GM12891 (cell line): ENCODE data around the gene NCS1.

ENCODE experiments used
- DNase-seq: peaks from one replicate; pipeline ENCODE4 v3.0.0; 2011; ENCODE audit warnings: low spot score; ENCODE audit not compliant: insufficient read length
- FAIRE-seq: peaks from 2 replicates; lab custom pipeline; 2011; peaks lifted over from hg19 to GRCh38; lab: Jason Lieb, UNC
- PAX5 ChIP-seq: IDR thresholded peaks from 2 replicates; pipeline ENCODE4 v1.6.1; 2011; ENCODE audit warnings: low read length, moderate library complexity, mild to moderate bottlenecking; ENCODE audit not compliant: insufficient read depth, severe bottlenecking
- POLR2A ChIP-seq: IDR thresholded peaks from 2 replicates; pipeline ENCODE4 v1.6.1; 2011; ENCODE audit warnings: low read depth, low read length, control low read depth
- POLR2AphosphoS5 ChIP-seq: IDR thresholded peaks from 2 replicates; pipeline ENCODE4 v1.6.1; 2011; ENCODE audit warnings: low read depth, low read length, control low read depth
- POU2F2 ChIP-seq: IDR thresholded peaks from 2 replicates; pipeline ENCODE4 v1.6.1; 2011; ENCODE audit warnings: low read depth, mild to moderate bottlenecking, control low read depth, low read length, moderate library complexity
- SPI1 ChIP-seq: IDR thresholded peaks from 2 replicates; pipeline ENCODE4 v1.6.1; 2011; ENCODE audit warnings: low read depth, low read length, control low read depth
- TAF1 ChIP-seq: IDR thresholded peaks from 2 replicates; pipeline ENCODE4 v1.6.1; 2011; ENCODE audit warnings: low read depth, low read length, control low read depth

The NCS1 gene

DNA sequence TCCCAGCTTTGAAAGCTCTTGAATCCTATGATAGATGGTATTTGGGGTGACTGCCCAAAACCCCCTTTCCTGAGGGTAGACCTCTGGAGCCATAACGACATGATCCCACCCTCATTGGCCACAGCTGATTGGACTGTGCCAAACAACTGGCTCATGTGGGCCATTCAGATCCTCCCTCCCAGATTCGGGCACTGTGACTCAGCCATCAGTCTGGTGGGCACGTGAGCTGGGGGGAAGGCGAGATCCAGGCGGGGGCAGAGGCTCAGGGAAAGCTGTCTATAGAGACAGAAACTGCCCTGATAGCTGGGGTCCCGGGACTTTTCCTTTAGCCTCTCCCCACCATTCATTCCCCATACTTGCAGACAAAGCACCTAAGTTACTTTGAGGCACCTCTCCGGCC lies 15.1 kb upstream of the NCS1 start:
- FAIRE-seq = no peak
- TF ChIP-seq POLR2AphosphoS5 = no peak
- no peak for TF ChIP-seq POLR2A
- TF ChIP-seq POU2F2 = no peak
- no peak for TF ChIP-seq PAX5
- TF ChIP-seq SPI1 = no peak
- no peak for DNase-seq

GRCh38 chr9:130158001-130158400 lies 14.2 kb upstream of the NCS1 start:
- FAIRE-seq = no peak
- TF ChIP-seq SPI1 (no peak), POLR2AphosphoS5 (no peak), TAF1 (no peak), POLR2A (no peak), POU2F2 (no peak), PAX5 (no peak)
- DNase-seq = no peak

DNA sequence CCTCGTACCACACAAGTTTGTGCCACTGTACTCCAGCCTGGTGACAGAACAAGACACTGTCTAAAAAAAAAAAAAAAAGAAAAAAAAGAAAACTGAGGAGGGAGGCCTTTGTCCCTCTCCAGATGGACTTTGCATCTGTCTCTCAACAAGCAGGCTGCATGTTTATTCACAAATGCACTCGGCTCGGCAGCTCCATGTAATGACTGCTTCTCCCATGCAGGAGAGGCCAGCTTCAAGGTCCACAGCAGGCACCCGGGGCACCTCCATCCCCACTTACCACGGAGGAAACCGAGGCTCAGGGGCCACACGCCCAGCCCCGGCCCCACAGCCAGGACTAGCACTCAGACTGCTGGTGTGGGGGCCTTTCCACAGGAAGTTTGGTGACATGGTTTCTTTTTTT lies 13.1 kb upstream of the NCS1 start:
- FAIRE-seq (no peak), DNase-seq (no peak)
- TF ChIP-seq TAF1 = no peak
- no peak for TF ChIP-seq PAX5
- TF ChIP-seq POLR2AphosphoS5 = no peak
- TF ChIP-seq POU2F2 = no peak
- no peak for TF ChIP-seq POLR2A
- no peak for TF ChIP-seq SPI1

- TF ChIP-seq POLR2AphosphoS5 (no peak), PAX5 (no peak), POU2F2 (no peak), POLR2A (no peak), SPI1 (no peak), TAF1 (no peak)
- FAIRE-seq (no peak), DNase-seq (no peak)
Observed at GRCh38 chr9:130159915-130160670, 12.1 kb upstream of the NCS1 start.

GRCh38 chr9:130160862-130161470 lies 11.2 kb upstream of the NCS1 start:
- FAIRE-seq (no peak), DNase-seq (no peak)
- no peak for TF ChIP-seq POLR2AphosphoS5
- TF ChIP-seq TAF1 = no peak
- TF ChIP-seq PAX5 = no peak
- TF ChIP-seq POLR2A = no peak
- TF ChIP-seq POU2F2 = no peak
- no peak for TF ChIP-seq SPI1

DNA sequence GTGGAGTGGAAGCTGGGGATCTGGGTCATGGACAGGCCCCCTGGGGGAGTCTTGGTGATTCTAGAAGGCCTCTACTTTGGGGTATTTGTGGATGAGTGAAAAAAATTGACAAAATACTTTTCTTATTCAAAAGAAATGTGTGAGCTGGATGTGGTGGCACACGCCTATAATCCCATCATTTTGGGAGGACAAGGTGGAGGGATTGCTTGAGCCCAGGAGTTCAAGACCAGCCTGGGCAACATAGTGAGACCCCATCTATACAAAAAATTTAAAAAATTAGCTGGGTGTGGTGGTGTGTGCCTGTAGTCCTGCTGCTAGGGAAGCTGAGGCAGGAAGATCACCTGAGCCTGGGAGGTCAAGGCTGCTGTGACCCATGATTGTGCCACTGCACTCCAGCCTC lies 6.6 kb upstream of the NCS1 start:
- DNase-seq = no peak
- FAIRE-seq = no peak
- TF ChIP-seq POLR2A (no peak), PAX5 (no peak), TAF1 (no peak), POLR2AphosphoS5 (no peak), SPI1 (no peak), POU2F2 (no peak)

DNA sequence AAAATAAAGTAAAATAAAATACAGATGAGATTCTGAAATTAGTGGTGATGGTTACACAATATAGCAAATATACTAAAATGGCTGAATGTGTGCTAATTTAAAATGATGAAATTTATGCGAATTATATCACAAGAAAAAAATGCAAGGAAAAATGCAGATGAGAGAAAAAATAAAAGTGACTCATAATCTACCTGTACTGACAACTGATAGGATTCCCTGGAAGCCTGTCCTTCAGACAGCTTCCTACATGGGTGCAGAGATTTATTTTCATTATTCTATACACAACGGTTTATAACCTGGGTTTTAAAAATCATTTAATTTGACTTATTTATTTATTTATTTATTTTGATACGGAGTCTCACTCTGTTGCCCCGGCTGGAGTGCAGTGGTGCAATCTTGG lies 5.8 kb upstream of the NCS1 start:
- TF ChIP-seq POLR2AphosphoS5 (no peak), PAX5 (no peak), TAF1 (no peak)
- DNase-seq (no peak), FAIRE-seq (no peak)

DNA sequence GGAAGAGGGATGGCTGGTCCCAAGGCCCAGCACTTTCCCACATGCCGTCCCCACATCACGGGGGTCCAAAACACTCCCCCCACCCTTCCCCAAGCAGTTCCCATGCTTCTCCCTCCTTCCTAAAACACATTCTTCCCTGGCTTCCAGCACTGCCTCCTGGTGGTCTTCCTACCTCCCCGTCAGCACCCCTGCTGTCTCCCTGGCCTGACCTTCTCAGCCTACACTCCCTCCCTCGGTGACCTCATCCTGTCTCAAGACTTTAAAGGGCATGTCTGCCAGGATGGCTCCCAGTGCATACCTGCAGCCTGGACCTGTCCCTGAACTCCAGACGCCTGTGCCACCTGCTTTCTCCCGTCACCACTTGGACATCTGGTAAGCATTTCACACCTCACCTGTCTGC lies 4.3 kb upstream of the NCS1 start:
- FAIRE-seq (no peak), DNase-seq (no peak)
- no peak for TF ChIP-seq POU2F2
- no peak for TF ChIP-seq POLR2AphosphoS5
- TF ChIP-seq TAF1 = no peak
- TF ChIP-seq SPI1 = no peak
- no peak for TF ChIP-seq PAX5
- TF ChIP-seq POLR2A = no peak

GRCh38 chr9:130171226-130172148 lies 717 bp upstream of the NCS1 start:
- FAIRE-seq (no peak), DNase-seq (no peak)
- no peak for TF ChIP-seq PAX5
- no peak for TF ChIP-seq POLR2A
- no peak for TF ChIP-seq SPI1
- TF ChIP-seq POU2F2 = no peak
- TF ChIP-seq TAF1 = no peak
- no peak for TF ChIP-seq POLR2AphosphoS5
